Breast epithelium (tissue), 3 donors: ENCODE results near the gene POLR1G.

Experiments
- POLR2AphosphoS5 ChIP-seq, 3 donors: sonication (generic); formaldehyde crosslinking; IDR thresholded peaks; one replicate each; pipeline ENCODE4 v1.6.1; 2017; ENCODE audit warnings: antibody characterized with exemption in 3 of 3
- TF ChIP-seq, protein P1 (sequence below), 3 donors: fragments of 450-650 bp; IDR thresholded peaks; one replicate each; pipeline ENCODE4 v1.5.1; 2016 to 2017; ENCODE audit warnings: antibody characterized with exemption in 3 of 3, mild to moderate bottlenecking in 3 of 3, moderate library complexity in 3 of 3

DNA sequence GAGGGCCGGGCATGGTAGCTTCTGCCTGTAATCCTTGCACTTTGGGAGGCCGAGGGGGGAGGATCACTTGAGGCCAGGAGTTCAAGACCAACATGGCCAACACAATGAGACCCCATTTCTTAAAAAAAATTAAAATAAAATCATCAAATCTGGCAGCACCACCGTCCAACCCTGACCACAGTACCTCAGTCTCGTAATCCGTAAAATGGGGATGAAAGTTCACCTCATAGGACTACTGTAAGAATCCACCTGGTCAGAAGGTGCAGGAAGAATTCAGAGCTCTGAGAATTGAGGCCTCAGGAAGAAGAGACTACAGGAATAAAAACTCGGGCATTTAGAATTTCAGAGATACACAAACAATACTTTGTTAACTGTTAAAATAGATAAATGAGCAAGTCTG lies 4.6 kb upstream of the POLR1G start:
- TF ChIP-seq POLR2AphosphoS5 (IDR thresholded peaks at IDR 0.05): no peak
- TF ChIP-seq, protein P1, sequence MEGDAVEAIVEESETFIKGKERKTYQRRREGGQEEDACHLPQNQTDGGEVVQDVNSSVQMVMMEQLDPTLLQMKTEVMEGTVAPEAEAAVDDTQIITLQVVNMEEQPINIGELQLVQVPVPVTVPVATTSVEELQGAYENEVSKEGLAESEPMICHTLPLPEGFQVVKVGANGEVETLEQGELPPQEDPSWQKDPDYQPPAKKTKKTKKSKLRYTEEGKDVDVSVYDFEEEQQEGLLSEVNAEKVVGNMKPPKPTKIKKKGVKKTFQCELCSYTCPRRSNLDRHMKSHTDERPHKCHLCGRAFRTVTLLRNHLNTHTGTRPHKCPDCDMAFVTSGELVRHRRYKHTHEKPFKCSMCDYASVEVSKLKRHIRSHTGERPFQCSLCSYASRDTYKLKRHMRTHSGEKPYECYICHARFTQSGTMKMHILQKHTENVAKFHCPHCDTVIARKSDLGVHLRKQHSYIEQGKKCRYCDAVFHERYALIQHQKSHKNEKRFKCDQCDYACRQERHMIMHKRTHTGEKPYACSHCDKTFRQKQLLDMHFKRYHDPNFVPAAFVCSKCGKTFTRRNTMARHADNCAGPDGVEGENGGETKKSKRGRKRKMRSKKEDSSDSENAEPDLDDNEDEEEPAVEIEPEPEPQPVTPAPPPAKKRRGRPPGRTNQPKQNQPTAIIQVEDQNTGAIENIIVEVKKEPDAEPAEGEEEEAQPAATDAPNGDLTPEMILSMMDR (IDR thresholded peaks at IDR 0.05): no peak
